Measurements from ENCODE around the gene SLC34A1. TPM values are rescaled to one million over a fixed set of nuclear protein-coding genes. Genes with fewer than 3 reads are reported as not detected.
A peak's percentile ranks its signal among the peaks of the same experiment; 100 is the strongest.

Gene SLC34A1
- total and polyA plus RNA-seq, 2 of the 13 experiments (the other 11 are each of a cell fraction or from before 2014, with no cell fraction given): 0.03 to 0.20 TPM

DNA sequence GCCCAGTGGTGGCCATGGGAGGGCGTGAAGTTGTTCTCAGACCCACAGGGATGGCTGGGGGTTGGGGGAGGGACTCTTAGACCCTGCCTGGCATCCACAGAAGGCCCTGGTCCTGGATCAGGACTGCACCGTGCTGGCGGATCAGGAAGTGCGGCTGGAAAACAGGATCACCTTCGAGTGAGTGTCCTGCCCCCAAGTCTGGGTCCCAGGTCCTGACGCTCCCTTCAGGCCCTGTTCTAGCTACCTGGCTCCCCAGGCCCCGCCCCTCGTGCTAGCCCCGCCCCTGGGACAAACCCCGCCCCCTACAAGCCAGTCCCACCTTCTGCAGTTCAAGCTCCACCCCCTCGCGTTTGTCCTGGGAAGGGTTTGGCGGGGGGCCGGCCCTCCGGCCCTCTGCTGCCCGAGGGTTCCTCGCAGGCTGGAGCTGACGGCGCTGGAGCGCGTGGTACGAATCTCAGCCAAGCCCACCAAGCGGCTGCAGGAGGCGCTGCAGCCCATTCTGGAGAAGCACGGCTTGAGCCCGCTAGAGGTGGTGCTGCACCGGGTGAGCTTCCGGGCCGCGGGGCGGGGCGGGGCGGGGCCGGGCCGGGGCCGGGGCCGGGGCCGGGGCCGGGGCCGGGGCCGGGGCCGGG, 13.6 kb upstream of the SLC34A1 start (continued):
- TF ChIP-seq, protein P1, sequence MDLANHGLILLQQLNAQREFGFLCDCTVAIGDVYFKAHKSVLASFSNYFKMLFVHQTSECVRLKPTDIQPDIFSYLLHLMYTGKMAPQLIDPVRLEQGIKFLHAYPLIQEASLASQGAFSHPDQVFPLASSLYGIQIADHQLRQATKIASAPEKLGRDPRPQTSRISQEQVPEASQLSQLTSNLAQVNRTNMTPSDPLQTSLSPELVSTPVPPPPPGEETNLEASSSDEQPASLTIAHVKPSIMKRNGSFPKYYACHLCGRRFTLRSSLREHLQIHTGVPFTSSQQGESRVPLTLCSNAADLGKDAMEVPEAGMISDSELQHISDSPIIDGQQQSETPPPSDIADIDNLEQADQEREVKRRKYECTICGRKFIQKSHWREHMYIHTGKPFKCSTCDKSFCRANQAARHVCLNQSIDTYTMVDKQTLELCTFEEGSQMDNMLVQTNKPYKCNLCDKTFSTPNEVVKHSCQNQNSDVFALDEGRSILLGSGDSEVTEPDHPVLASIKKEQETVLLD (CRISPR knock-in tag; IDR thresholded peaks at IDR 0.05; ENCODE audit: low read depth): no peak
- TF ChIP-seq, protein P2, sequence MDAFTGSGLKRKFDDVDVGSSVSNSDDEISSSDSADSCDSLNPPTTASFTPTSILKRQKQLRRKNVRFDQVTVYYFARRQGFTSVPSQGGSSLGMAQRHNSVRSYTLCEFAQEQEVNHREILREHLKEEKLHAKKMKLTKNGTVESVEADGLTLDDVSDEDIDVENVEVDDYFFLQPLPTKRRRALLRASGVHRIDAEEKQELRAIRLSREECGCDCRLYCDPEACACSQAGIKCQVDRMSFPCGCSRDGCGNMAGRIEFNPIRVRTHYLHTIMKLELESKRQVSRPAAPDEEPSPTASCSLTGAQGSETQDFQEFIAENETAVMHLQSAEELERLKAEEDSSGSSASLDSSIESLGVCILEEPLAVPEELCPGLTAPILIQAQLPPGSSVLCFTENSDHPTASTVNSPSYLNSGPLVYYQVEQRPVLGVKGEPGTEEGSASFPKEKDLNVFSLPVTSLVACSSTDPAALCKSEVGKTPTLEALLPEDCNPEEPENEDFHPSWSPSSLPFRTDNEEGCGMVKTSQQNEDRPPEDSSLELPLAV (CRISPR knock-in tag; conservative IDR thresholded peaks at IDR 0.05; ENCODE audit: low read depth): no peak
- TF ChIP-seq DMTF1 (CRISPR knock-in tag; IDR thresholded peaks at IDR 0.05): no peak
- 0 out of 2 replicates have a peak, but pooled peaks have one; percentile 28 for TF ChIP-seq ZNF430 (CRISPR knock-in tag; IDR thresholded peaks at IDR 0.05)
- TF ChIP-seq ZFP41 (CRISPR knock-in tag; IDR thresholded peaks at IDR 0.05; ENCODE audit: borderline replicate concordance): no peak
- no peak for TF ChIP-seq ZNF841 (CRISPR knock-in tag; IDR thresholded peaks at IDR 0.05; ENCODE audit: borderline replicate concordance)
- no peak for TF ChIP-seq PHF21A (CRISPR knock-in tag; IDR thresholded peaks at IDR 0.05)
- no peak for TF ChIP-seq ZNF275 (CRISPR knock-in tag; IDR thresholded peaks at IDR 0.05; ENCODE audit: borderline replicate concordance)
- TF ChIP-seq ZNF550 (CRISPR knock-in tag; IDR thresholded peaks at IDR 0.05; ENCODE audit: borderline replicate concordance): no peak
- no peak for TF ChIP-seq DBP (CRISPR knock-in tag; IDR thresholded peaks at IDR 0.05; ENCODE audit: not compliant biosample characterization)
- TF ChIP-seq RAD21 (CRISPR knock-in tag; IDR thresholded peaks at IDR 0.05): peak; percentile 95
- no peak for TF ChIP-seq ZNF878 (CRISPR knock-in tag; IDR thresholded peaks at IDR 0.05)
- TF ChIP-seq ARNT2 (CRISPR knock-in tag; IDR thresholded peaks at IDR 0.05; ENCODE audit: low read depth): peak; percentile 90
- TF ChIP-seq TBL1XR1 (IDR thresholded peaks at IDR 0.05; ENCODE audit: borderline replicate concordance, low read length, partially characterized antibody): no peak
- TF ChIP-seq NR2F6 (IDR thresholded peaks at IDR 0.05): no peak
- TF ChIP-seq NR2F6 (CRISPR knock-in tag; IDR thresholded peaks at IDR 0.05): peak; percentile 20; the same call in 1 of the 2 replicates
- TF ChIP-seq THAP9 (CRISPR knock-in tag; IDR thresholded peaks at IDR 0.05; ENCODE audit: borderline replicate concordance): no peak; the same call in 1 of the 2 replicates
